OCI-LY7 (cell line): ENCODE results near the gene TMEM150C.

Experiments used
- CTCF ChIP-seq: fragments of 200-600 bp; sonication (generic); conservative IDR thresholded peaks from 2 replicates; pipeline ENCODE4 v1.5.1; 2014; ENCODE audit warnings: mild to moderate bottlenecking, antibody characterized with exemption, low read length, moderate library complexity, mixed read lengths
- EZH2phosphoT487 ChIP-seq: fragments of 200-600 bp; sonication (generic); IDR thresholded peaks from 2 replicates; pipeline ENCODE4 v1.6.1; 2018; ENCODE audit warnings: low read depth, borderline replicate concordance, mild to moderate bottlenecking, mixed run types, antibody characterized with exemption, low read length, moderate library complexity, mixed read lengths

- TF ChIP-seq CTCF (no peak), EZH2phosphoT487 (no peak)
Measured at GRCh38 chr4:82577451-82577850, 15.7 kb upstream of the TMEM150C start.
